Measurements from ENCODE around the gene GOLGA6L7. TPM values are rescaled to one million over a fixed set of nuclear protein-coding genes. Genes with fewer than 3 reads are reported as not detected.

Gene GOLGA6L7
- total RNA-seq (2014; rRNA removed; shearing (Covaris generic)) = not detected in 2 replicates

GRCh38 chr15:28848521-28848920, at the start of gene GOLGA6L7:
TSS of gene GOLGA6L7 (minus strand) at chr15:28848644. CDS start at chr15:28848549, 95 bp downstream.

GRCh38 chr15:28885630-28886430, 37.4 kb upstream of the GOLGA6L7 start, which contains the start of gene APBA2:
TSS of gene APBA2 (plus strand) at chr15:28885974. CDS start at chr15:29053885, 167,911 bp downstream.

Other genes with a start within 250 kb of the GOLGA6L7 start
- 0.08 TPM in 1 of 2 replicates, not detected in the other for gene GOLGA8M, start 136.2 kb downstream of the GOLGA6L7 start, total RNA-seq (2014; rRNA removed; shearing (Covaris generic))
- gene APBA2, start 37.3 kb upstream of the GOLGA6L7 start, total RNA-seq (2014; rRNA removed; shearing (Covaris generic)) = 42.8 and 45.4 TPM in 2 replicates